GM19468 (cell line): Measurements from ENCODE around the gene SPATS1.

Experiments used
- ATAC-seq: cut with Tn5 transposase; IDR thresholded peaks from one replicate; pipeline ENCODE4 v1.9.1; 2021; ENCODE audit warnings: mild to moderate bottlenecking, moderate library complexity, moderate number of reproducible peaks; ENCODE audit not compliant: unreplicated experiment; ENCODE audit errors: extremely low read depth

Gene SPATS1

GRCh38 chr6:44381739-44382138 is 39.3 kb downstream of the SPATS1 start:
- ATAC-seq, result no peak

- no peak for ATAC-seq
These were observed 44.0 kb downstream of the SPATS1 start for GRCh38 chr6:44386364-44386928.

- no peak for ATAC-seq
These were observed 44.5 kb downstream of the SPATS1 start for GRCh38 chr6:44386929-44387345.

GRCh38 chr6:44387346-44388134 is 45.1 kb downstream of the SPATS1 start, which contains the start of gene CDC5L:
Gene CDC5L, plus strand, starts transcription at chr6:44387706. Its CDS starts 118 bp downstream, at chr6:44387824.
- ATAC-seq, result peak; percentile 89

- no peak for ATAC-seq
These were observed 45.7 kb downstream of the SPATS1 start for GRCh38 chr6:44388135-44388487.

GRCh38 chr6:44388887-44389286 is 46.4 kb downstream of the SPATS1 start:
- no peak for ATAC-seq

- no peak for ATAC-seq
These were observed 47.8 kb downstream of the SPATS1 start for GRCh38 chr6:44390158-44390683.
